Esophagus muscularis mucosa (tissue), 4 donors: Measurements from ENCODE around the gene PTCHD1.

Source experiments
- EP300 ChIP-seq: sonication (generic); formaldehyde crosslinking; IDR thresholded peaks from one replicate; pipeline ENCODE4 v1.6.1; 2017; ENCODE audit warnings: antibody characterized with exemption
- POLR2A ChIP-seq: fragments of 450-650 bp; IDR thresholded peaks from one replicate; pipeline ENCODE4 v1.6.1; 2017; ENCODE audit warnings: antibody characterized with exemption, moderate library complexity, mild to moderate bottlenecking, low read depth
- POLR2AphosphoS5 ChIP-seq, 2 donors: sonication (generic); formaldehyde crosslinking; IDR thresholded peaks; one replicate each; pipeline ENCODE4 v1.6.1; 2017; ENCODE audit warnings: antibody characterized with exemption in 2 of 2
- TF ChIP-seq, protein P1 (sequence below), 3 experiments: fragments of 200-600 bp in 2 of 3; fragments of 450-650 bp in 1 of 3; sonication (generic) in 2 of 3; IDR thresholded peaks; one replicate each; pipeline ENCODE4 v1.5.1; 2017 to 2019; ENCODE audit warnings: antibody characterized with exemption in 3 of 3, mild to moderate bottlenecking in 2 of 3, moderate library complexity in 1 of 3

DNA sequence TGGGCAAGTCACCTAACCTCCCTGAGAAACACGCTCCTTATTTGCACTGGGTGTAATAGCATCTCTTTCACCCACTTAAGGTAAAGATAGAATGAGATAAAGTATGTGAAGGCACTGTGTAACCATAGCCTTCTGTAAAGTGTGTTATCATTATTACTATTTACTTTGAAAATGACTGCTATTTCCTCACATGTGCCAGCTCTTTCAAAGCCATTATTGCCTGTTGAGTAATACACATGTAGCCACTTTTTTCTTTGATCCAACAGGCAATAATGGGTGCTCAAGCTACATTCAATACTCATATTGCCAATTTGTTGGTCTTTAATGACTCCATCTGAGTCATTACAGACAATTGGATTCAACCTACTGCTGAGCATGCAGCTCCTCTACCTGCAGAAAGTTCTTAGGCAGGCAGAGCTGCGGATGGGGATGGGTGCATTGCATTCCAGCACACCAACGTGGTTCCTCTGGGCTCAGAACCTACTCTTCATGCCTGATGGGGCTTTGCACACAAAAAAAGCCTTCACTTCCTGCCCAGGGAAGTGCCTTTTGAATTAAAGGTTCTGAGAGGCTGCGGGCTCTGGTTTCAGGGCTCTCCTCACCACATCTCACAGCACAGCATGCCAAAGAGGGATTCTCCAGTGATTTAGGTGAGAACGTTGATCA lies 9.7 kb downstream of the PTCHD1 start:
- TF ChIP-seq, protein P1, sequence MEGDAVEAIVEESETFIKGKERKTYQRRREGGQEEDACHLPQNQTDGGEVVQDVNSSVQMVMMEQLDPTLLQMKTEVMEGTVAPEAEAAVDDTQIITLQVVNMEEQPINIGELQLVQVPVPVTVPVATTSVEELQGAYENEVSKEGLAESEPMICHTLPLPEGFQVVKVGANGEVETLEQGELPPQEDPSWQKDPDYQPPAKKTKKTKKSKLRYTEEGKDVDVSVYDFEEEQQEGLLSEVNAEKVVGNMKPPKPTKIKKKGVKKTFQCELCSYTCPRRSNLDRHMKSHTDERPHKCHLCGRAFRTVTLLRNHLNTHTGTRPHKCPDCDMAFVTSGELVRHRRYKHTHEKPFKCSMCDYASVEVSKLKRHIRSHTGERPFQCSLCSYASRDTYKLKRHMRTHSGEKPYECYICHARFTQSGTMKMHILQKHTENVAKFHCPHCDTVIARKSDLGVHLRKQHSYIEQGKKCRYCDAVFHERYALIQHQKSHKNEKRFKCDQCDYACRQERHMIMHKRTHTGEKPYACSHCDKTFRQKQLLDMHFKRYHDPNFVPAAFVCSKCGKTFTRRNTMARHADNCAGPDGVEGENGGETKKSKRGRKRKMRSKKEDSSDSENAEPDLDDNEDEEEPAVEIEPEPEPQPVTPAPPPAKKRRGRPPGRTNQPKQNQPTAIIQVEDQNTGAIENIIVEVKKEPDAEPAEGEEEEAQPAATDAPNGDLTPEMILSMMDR (IDR thresholded peaks at IDR 0.05): no peak
- TF ChIP-seq POLR2A: no peak
- TF ChIP-seq POLR2AphosphoS5 (IDR thresholded peaks at IDR 0.05): no peak
- TF ChIP-seq EP300: no peak
